ENCODE measurements around the gene SERPINB6. TPM values are rescaled to one million over a fixed set of nuclear protein-coding genes. Genes with fewer than 3 reads are reported as not detected.
"Not testable (repeated sequence)": the region's sequence is repeated elsewhere in the genome, so short reads cannot be mapped to it uniquely, and the experiment has no call there.

The SERPINB6 gene
- total RNA-seq, 1 donor from 2014 or later, result 14.0 TPM

DNA sequence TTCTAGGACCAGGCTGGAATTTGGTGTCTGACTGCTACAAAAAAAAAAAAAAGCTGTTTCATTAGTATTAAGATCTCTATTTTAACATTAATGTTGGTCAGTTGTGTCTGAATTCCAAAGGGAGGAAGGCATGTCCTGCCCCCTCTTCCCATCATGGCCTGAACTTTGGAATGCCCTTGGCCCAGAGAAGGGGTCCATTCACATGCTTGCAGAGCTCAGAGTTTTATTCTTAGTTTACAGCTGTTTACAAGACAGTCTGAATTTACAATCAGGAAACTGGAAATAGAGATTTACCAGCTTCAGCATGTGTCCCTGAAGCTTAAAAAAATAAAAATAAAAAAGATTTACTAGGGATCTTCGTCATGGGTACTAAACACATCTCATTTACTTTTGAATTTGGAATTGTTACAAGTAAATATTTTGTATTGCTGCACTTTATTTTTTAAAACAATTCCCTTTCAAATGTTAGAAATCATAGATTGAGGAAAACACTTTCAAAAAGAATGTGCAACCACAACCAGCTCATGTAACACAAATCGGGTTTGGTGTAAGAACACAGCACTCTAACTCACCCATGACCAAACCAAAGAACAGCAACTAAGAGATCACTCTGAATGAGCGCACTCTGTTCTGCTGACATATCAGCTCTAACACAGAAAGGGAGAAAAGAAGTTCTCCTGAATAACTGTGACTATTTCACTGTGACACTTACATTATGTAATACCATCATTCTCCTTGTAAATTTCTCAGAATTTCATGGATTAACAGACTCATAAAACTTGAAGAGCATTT, 6.6 kb upstream of the SERPINB6 start:
- H3K27me3 Mint-ChIP-seq (ENCODE audit: unreplicated experiment), result peaks cover 2% of the 10 kb centered on the region
- H3K36me3 Mint-ChIP-seq (ENCODE audit: unreplicated experiment), result no peaks in the 10 kb centered on the region
- H3K27ac Mint-ChIP-seq (ENCODE audit: unreplicated experiment), result no peak overlapping the region
- no peak overlapping the region for H3K4me3 Mint-ChIP-seq (ENCODE audit: unreplicated experiment)
- peaks cover 2% of the 10 kb centered on the region for H3K9me3 Mint-ChIP-seq (ENCODE audit: unreplicated experiment)
- TF ChIP-seq, protein P1, sequence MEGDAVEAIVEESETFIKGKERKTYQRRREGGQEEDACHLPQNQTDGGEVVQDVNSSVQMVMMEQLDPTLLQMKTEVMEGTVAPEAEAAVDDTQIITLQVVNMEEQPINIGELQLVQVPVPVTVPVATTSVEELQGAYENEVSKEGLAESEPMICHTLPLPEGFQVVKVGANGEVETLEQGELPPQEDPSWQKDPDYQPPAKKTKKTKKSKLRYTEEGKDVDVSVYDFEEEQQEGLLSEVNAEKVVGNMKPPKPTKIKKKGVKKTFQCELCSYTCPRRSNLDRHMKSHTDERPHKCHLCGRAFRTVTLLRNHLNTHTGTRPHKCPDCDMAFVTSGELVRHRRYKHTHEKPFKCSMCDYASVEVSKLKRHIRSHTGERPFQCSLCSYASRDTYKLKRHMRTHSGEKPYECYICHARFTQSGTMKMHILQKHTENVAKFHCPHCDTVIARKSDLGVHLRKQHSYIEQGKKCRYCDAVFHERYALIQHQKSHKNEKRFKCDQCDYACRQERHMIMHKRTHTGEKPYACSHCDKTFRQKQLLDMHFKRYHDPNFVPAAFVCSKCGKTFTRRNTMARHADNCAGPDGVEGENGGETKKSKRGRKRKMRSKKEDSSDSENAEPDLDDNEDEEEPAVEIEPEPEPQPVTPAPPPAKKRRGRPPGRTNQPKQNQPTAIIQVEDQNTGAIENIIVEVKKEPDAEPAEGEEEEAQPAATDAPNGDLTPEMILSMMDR (IDR thresholded peaks at IDR 0.05; ENCODE audit: partially characterized antibody, unreplicated experiment), result no peak
- no peaks in the 10 kb centered on the region for H3K4me1 Mint-ChIP-seq (ENCODE audit: low read depth, unreplicated experiment)
- no peak for DNase-seq

DNA sequence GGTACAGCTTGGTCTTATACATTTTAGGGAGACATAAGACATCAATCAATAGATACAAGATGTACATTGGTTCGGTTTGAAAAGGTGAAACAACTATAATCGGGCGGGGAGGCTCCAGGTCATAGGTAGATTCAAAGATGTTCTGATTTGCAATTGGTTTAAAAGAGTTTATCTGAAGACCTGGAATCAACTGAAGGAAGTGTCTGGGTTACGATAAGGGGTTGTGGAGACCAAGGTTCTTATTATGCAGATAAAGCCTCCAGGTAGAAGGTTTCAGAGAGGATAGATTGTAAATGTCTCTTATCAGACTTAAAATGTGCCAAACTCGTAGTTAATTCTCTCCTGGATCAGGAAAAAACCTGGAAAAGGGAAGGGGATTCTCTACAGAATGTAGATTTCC, 5.9 kb upstream of the SERPINB6 start:
- Mint-ChIP-seq H3K4me3 (ENCODE audit: unreplicated experiment) (no peak overlapping the region), H3K36me3 (ENCODE audit: unreplicated experiment) (no peaks in the 10 kb centered on the region), H3K27me3 (ENCODE audit: unreplicated experiment) (peaks cover 2% of the 10 kb centered on the region), H3K4me1 (ENCODE audit: low read depth, unreplicated experiment) (no peaks in the 10 kb centered on the region), H3K27ac (ENCODE audit: unreplicated experiment) (no peak overlapping the region), H3K9me3 (ENCODE audit: unreplicated experiment) (peaks cover 2% of the 10 kb centered on the region)
- TF ChIP-seq, protein P1 (IDR thresholded peaks at IDR 0.05; ENCODE audit: partially characterized antibody, unreplicated experiment), result no peak
- DNase-seq, result no peak

DNA sequence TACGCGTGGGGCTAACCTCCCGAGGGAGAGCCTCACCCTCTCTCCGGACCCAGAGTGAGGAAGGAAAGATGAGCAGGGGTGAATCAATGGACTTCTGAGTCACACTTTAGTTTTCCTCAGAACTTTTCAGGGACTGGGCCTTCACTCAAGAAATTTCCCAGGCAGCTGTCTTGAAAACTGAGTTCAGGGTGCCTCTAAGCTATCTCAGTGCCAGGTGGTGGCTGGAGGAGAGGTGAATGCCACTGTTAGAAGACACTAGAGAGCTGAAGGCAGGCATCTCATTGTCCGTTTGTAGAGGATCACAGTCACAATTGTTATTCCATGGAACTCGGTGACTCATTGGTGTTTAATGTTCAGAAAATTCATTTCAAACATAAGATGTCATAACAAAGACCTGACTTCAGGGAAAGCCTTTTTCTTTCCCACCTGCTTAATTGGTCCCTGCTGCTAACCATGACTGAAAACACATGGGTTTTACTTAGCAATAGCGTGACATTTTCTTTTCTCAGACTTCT, 5.3 kb upstream of the SERPINB6 start:
- no peak for DNase-seq
- Mint-ChIP-seq H3K36me3 (ENCODE audit: unreplicated experiment) (no peaks in the 10 kb centered on the region), H3K9me3 (ENCODE audit: unreplicated experiment) (peaks cover 2% of the 10 kb centered on the region), H3K27me3 (ENCODE audit: unreplicated experiment) (peaks cover 4% of the 10 kb centered on the region), H3K4me1 (ENCODE audit: low read depth, unreplicated experiment) (no peaks in the 10 kb centered on the region), H3K27ac (ENCODE audit: unreplicated experiment) (no peak overlapping the region), H3K4me3 (ENCODE audit: unreplicated experiment) (no peak overlapping the region)
- TF ChIP-seq, protein P1 (IDR thresholded peaks at IDR 0.05; ENCODE audit: partially characterized antibody, unreplicated experiment), result no peak

DNA sequence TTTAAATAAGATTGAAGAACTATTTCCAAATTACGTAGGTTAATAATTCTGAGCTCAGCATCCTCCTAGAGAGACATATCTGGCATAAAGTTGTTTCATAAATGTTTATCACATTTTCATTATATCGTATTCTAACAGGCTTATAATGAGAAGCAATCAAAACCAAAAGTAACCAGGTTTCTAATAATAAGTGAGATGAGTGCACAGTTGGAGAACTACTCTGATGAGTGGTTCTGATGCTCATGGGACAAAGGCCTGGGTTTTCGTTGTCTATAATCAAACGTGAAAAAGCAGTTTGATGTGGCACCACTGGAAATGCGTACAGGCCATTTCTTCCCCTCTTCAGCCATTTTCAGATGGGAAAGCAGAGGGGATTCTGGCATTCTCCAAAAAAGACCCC, 4.7 kb upstream of the SERPINB6 start:
- TF ChIP-seq, protein P1 (IDR thresholded peaks at IDR 0.05; ENCODE audit: partially characterized antibody, unreplicated experiment), result no peak
- Mint-ChIP-seq H3K36me3 (ENCODE audit: unreplicated experiment) (no peaks in the 10 kb centered on the region), H3K27ac (ENCODE audit: unreplicated experiment) (no peak overlapping the region), H3K27me3 (ENCODE audit: unreplicated experiment) (peaks cover 4% of the 10 kb centered on the region), H3K4me3 (ENCODE audit: unreplicated experiment) (no peak overlapping the region), H3K9me3 (ENCODE audit: unreplicated experiment) (peaks cover 2% of the 10 kb centered on the region), H3K4me1 (ENCODE audit: low read depth, unreplicated experiment) (no peaks in the 10 kb centered on the region)
- no peak for DNase-seq

DNA sequence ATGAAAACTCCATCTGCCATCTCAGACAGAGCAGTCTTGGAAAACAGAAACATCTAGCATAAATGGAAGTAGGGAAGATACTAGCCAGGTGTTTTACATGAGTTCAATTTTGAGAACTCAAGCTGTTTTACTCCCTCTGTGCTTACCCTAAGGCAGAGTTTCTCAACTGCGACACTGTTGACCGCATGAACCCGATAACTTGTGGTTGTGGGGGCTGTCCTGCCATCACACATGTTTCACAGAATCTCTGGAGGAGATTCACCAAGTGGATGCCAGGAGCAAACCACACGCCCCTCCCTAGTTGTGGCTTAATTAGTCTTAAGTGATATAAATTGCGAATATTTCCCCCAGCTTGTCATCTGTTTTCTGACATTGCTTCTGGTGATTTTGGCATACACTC, 2.3 kb upstream of the SERPINB6 start:
- H3K36me3 Mint-ChIP-seq (ENCODE audit: unreplicated experiment), result no peaks in the 10 kb centered on the region
- TF ChIP-seq, protein P1 (IDR thresholded peaks at IDR 0.05; ENCODE audit: partially characterized antibody, unreplicated experiment), result no peak
- H3K9me3 Mint-ChIP-seq (ENCODE audit: unreplicated experiment), result peaks cover 2% of the 10 kb centered on the region
- H3K27ac Mint-ChIP-seq (ENCODE audit: unreplicated experiment), result no peak overlapping the region
- DNase-seq, result no peak
- no peak overlapping the region for H3K4me3 Mint-ChIP-seq (ENCODE audit: unreplicated experiment)
- H3K27me3 Mint-ChIP-seq (ENCODE audit: unreplicated experiment), result peaks cover 4% of the 10 kb centered on the region
- H3K4me1 Mint-ChIP-seq (ENCODE audit: low read depth, unreplicated experiment), result no peaks in the 10 kb centered on the region

DNA sequence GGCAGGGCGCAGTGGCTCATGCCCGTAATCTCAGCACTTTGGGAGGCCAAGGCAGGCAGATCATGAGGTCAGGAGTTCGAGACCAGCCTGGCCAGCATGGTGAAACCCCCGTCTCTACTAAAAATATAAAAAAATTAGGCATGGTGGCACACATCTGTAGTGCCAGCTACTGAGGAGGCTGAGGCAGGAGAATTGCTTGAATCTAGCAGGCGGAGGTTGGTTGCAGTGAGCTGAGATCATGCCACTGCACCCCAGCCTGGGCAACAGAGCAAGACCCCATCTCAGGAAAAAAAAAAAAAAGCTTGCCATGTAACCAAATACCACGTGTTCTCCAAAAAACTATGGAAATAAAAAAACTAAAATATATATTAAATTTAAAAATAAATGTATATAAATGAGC, 1.8 kb upstream of the SERPINB6 start:
- H3K9me3 Mint-ChIP-seq (ENCODE audit: unreplicated experiment); DNase-seq: not testable (repeated sequence)

DNA sequence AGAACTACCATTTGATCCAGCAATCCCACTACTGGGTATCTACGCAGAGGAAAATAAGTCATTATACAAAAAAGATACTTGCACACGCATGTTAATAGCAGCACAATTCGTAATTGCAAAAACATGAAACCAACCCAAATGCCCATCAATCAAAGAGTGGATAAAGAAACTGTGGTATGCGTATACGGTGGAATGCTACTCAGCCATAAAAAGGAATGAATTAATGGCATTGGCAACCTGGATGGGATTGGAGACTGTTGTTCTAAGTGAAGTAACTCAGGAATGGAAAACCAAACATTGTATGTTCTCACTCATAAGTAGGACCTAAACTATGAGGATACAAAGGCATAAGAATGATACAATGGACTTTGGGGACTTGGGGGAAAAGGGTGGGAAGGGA, 1.3 kb upstream of the SERPINB6 start:
- not testable (repeated sequence) for H3K9me3 Mint-ChIP-seq (ENCODE audit: unreplicated experiment); DNase-seq; H3K36me3 Mint-ChIP-seq (ENCODE audit: unreplicated experiment); H3K4me1 Mint-ChIP-seq (ENCODE audit: low read depth, unreplicated experiment); H3K27ac Mint-ChIP-seq (ENCODE audit: unreplicated experiment); H3K27me3 Mint-ChIP-seq (ENCODE audit: unreplicated experiment)
- H3K4me3 Mint-ChIP-seq (ENCODE audit: unreplicated experiment), result peak overlapping the region; percentile 36

More for the DNA sequence above, 1.8 kb upstream of the SERPINB6 start:
- H3K36me3 Mint-ChIP-seq (ENCODE audit: unreplicated experiment); H3K4me3 Mint-ChIP-seq (ENCODE audit: unreplicated experiment); H3K4me1 Mint-ChIP-seq (ENCODE audit: low read depth, unreplicated experiment); H3K27ac Mint-ChIP-seq (ENCODE audit: unreplicated experiment); H3K27me3 Mint-ChIP-seq (ENCODE audit: unreplicated experiment): not testable (repeated sequence)

Measured in glutamatergic neuron (in vitro differentiated cells).